NCI-H1694 (cell line): Measurements from ENCODE around the gene CASS4.

Experiments used
- DNase-seq: peaks from one replicate; lab custom pipeline; 2025; lab: John Stamatoyannopoulos, UW

Gene CASS4

GRCh38 chr20:56447227-56447626 is 35.2 kb downstream of the CASS4 start:
- no peak for DNase-seq

- no peak for DNase-seq
Observed at GRCh38 chr20:56449459-56449858, 37.4 kb downstream of the CASS4 start.

- no peak for DNase-seq
Observed at GRCh38 chr20:56451056-56451765, 39.2 kb downstream of the CASS4 start.

- DNase-seq: no peak
Observed at GRCh38 chr20:56453352-56453751, 41.3 kb downstream of the CASS4 start.

- DNase-seq: no peak
Observed at GRCh38 chr20:56454754-56455153, 42.7 kb downstream of the CASS4 start.

- DNase-seq: no peak
Observed at GRCh38 chr20:56458206-56458821, 46.3 kb downstream of the CASS4 start.

- no peak for DNase-seq
Observed at GRCh38 chr20:56460459-56460858, 48.4 kb downstream of the CASS4 start.

GRCh38 chr20:56461576-56461975 is 49.5 kb downstream of the CASS4 start:
- DNase-seq: no peak

GRCh38 chr20:56463428-56463827 is 51.4 kb downstream of the CASS4 start:
- no peak for DNase-seq

GRCh38 chr20:56465997-56466396 is 53.9 kb downstream of the CASS4 start:
- DNase-seq: no peak

GRCh38 chr20:56467968-56468315 is 55.9 kb downstream of the CASS4 start:
- no peak for DNase-seq

- peak; percentile 52 for DNase-seq
Observed at GRCh38 chr20:56468316-56469076, 56.4 kb downstream of the CASS4 start, which contains the start of gene RTF2. Gene RTF2, plus strand, starts transcription at chr20:56468627. Its CDS starts 71 bp downstream, at chr20:56468698.

GRCh38 chr20:56469077-56469449 is 57.0 kb downstream of the CASS4 start:
- no peak for DNase-seq

- no peak for DNase-seq
Observed at GRCh38 chr20:56483970-56484369, 71.9 kb downstream of the CASS4 start.

- no peak for DNase-seq
Observed at GRCh38 chr20:56487216-56487615, 75.2 kb downstream of the CASS4 start.

- DNase-seq: no peak
Observed at GRCh38 chr20:56488566-56488965, 76.5 kb downstream of the CASS4 start.

- DNase-seq: no peak
Observed at GRCh38 chr20:56501116-56501515, 89.1 kb downstream of the CASS4 start.

GRCh38 chr20:56503916-56504315 is 91.9 kb downstream of the CASS4 start:
- no peak for DNase-seq

- DNase-seq: no peak
Observed at GRCh38 chr20:56504373-56505005, 92.4 kb downstream of the CASS4 start.

- DNase-seq: no peak
Observed at GRCh38 chr20:56506103-56506502, 94.0 kb downstream of the CASS4 start.
